Testis (tissue), 3 donors: ENCODE results near the gene JADE3. TPM values are rescaled to one million over a fixed set of nuclear protein-coding genes. Genes with fewer than 3 reads are reported as not detected.
"Not testable (repeated sequence)": the region's sequence is repeated elsewhere in the genome, so short reads cannot be mapped to it uniquely, and the experiment has no call there.

Source experiments
- DNase-seq: peaks from one replicate; pipeline ENCODE4 v3.0.0-alpha.2; 2019
- H3K27ac ChIP-seq, 2 donors: fragments of 200-600 bp; sonication (generic); one replicate each; pipeline ENCODE4 v1.5.1; 2019
- H3K27me3 ChIP-seq: fragments of 200-600 bp; sonication (generic); one replicate; pipeline ENCODE4 v1.5.1; 2019
- H3K36me3 ChIP-seq: fragments of 200-600 bp; sonication (generic); one replicate; pipeline ENCODE4 v1.5.1; 2017; ENCODE audit warnings: low read depth; ENCODE audit errors: missing control alignments
- H3K4me1 ChIP-seq: fragments of 200-600 bp; sonication (generic); one replicate; pipeline ENCODE4 v1.5.1; 2019
- H3K4me3 ChIP-seq, 2 donors: fragments of 200-600 bp; sonication (generic); one replicate each; pipeline ENCODE4 v1.5.1; 2017 to 2019
- H3K9me3 ChIP-seq: fragments of 200-600 bp; sonication (generic); one replicate; pipeline ENCODE4 v1.5.1; 2017
- POLR2A ChIP-seq: fragments of 450-650 bp; IDR thresholded peaks from one replicate; pipeline ENCODE4 v1.6.1; 2017; ENCODE audit warnings: antibody characterized with exemption, mild to moderate bottlenecking, moderate library complexity
- WGBS, 2 donors: methylation state at CpG; one replicate each; pipeline ENCODE4 v1.1.5; 2018; 5-methylcytosine and 5-hydroxymethylcytosine counted together
- intact Hi-C: fragments of 100-400 bp; cut with DNase I; formaldehyde crosslinking; loops from one replicate; pipeline ENCODE4 v1.15.1; 2023; ENCODE audit warnings: low total_unique reads
- polyA plus RNA-seq: library from polyadenylated mRNA; stranded (reverse); fragments of 350-450 nt; fragmentation: Illumina TruSeq; extraction: RNeasy Lipid Tissue Mini Kit (QIAGEN cat#74804); gene quantifications from one replicate; pipeline ENCODE4 v1.2.3, GENCODE V29; 2014; ENCODE audit warnings: low read depth, low replicate concordance; ENCODE audit not compliant: insufficient read depth
- total RNA-seq, 2 donors: library from RNA; depleted of rRNA; stranded (reverse); fragments of >200 nt; gene quantifications; one replicate each; pipeline ENCODE4 v1.2.3, GENCODE V29; 2016
- TF ChIP-seq, protein P1 (sequence below), 3 experiments: fragments of 450-650 bp in 2 of 3; fragments of 200-600 bp in 1 of 3; sonication (generic) in 1 of 3; IDR thresholded peaks; one replicate each; pipeline ENCODE4 v1.5.1; 2016 to 2019; ENCODE audit warnings: antibody characterized with exemption in 3 of 3, mild to moderate bottlenecking in 2 of 3, moderate library complexity in 1 of 3

JADE3 gene
- total and polyA plus RNA-seq, 3 donors from 2014 or later: 22.9 to 33.1 (median 23.0) TPM

GRCh38 chrX:46961574-46962283 is 49.5 kb downstream of the JADE3 start:
- H3K36me3 ChIP-seq: no peaks in the 10 kb centered on the region
- no peak overlapping the region for H3K4me3 ChIP-seq
- H3K4me1 ChIP-seq: no peaks in the 10 kb centered on the region
- H3K27me3 ChIP-seq: no peaks in the 10 kb centered on the region
- intact Hi-C loops: no loop called here
- no peak overlapping the region for H3K27ac ChIP-seq
- 75 to 84% methylated on average over 5 to 7 of the region's 7 CpGs for WGBS, 2 donors
- no peak for DNase-seq
- H3K9me3 ChIP-seq: no peaks in the 10 kb centered on the region
- TF ChIP-seq POLR2A: no peak
- TF ChIP-seq, protein P1, sequence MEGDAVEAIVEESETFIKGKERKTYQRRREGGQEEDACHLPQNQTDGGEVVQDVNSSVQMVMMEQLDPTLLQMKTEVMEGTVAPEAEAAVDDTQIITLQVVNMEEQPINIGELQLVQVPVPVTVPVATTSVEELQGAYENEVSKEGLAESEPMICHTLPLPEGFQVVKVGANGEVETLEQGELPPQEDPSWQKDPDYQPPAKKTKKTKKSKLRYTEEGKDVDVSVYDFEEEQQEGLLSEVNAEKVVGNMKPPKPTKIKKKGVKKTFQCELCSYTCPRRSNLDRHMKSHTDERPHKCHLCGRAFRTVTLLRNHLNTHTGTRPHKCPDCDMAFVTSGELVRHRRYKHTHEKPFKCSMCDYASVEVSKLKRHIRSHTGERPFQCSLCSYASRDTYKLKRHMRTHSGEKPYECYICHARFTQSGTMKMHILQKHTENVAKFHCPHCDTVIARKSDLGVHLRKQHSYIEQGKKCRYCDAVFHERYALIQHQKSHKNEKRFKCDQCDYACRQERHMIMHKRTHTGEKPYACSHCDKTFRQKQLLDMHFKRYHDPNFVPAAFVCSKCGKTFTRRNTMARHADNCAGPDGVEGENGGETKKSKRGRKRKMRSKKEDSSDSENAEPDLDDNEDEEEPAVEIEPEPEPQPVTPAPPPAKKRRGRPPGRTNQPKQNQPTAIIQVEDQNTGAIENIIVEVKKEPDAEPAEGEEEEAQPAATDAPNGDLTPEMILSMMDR (IDR thresholded peaks at IDR 0.05): no peak

- Histone ChIP-seq H3K9me3 (no peaks in the 10 kb centered on the region), H3K36me3 (no peaks in the 10 kb centered on the region), H3K27me3 (no peaks in the 10 kb centered on the region), H3K4me1 (no peaks in the 10 kb centered on the region), H3K27ac (no peak overlapping the region), H3K4me3 (no peak overlapping the region)
- WGBS, 2 donors: 71 to 79% methylated on average over 1 of the region's 1 CpG
- intact Hi-C loops: no loop called here
- DNase-seq: no peak
- TF ChIP-seq, protein P1 (IDR thresholded peaks at IDR 0.05): no peak
- TF ChIP-seq POLR2A: no peak
These were observed 53.0 kb downstream of the JADE3 start for GRCh38 chrX:46965125-46965758.

- intact Hi-C loops: no loop called here
- no peaks in the 10 kb centered on the region for H3K4me1 ChIP-seq
- TF ChIP-seq, protein P1 (IDR thresholded peaks at IDR 0.05): no peak
- TF ChIP-seq POLR2A: no peak
- H3K27me3 ChIP-seq: no peaks in the 10 kb centered on the region
- no peak overlapping the region for H3K4me3 ChIP-seq
- 78 to 81% methylated on average over 4 of the region's 4 CpGs for WGBS, 2 donors
- H3K9me3 ChIP-seq: no peaks in the 10 kb centered on the region
- H3K27ac ChIP-seq: no peak overlapping the region
- no peak for DNase-seq
- no peaks in the 10 kb centered on the region for H3K36me3 ChIP-seq
These were observed 55.3 kb downstream of the JADE3 start for GRCh38 chrX:46967547-46967946.

- H3K4me1 ChIP-seq, H3K9me3 ChIP-seq, H3K4me3 ChIP-seq, H3K36me3 ChIP-seq, H3K27me3 ChIP-seq, DNase-seq, H3K27ac ChIP-seq, intact Hi-C loops: not testable (repeated sequence)
- WGBS, 2 donors: 97 to 100% methylated on average over 1 to 4 of the region's 4 CpGs
These were observed 64.8 kb downstream of the JADE3 start for GRCh38 chrX:46977046-46977445.

GRCh38 chrX:46978341-46979291 is 66.4 kb downstream of the JADE3 start:
- Histone ChIP-seq H3K27me3 (no peaks in the 10 kb centered on the region), H3K4me3 (no peak overlapping the region), H3K36me3 (no peaks in the 10 kb centered on the region), H3K27ac (no peak overlapping the region), H3K9me3 (no peaks in the 10 kb centered on the region), H3K4me1 (no peaks in the 10 kb centered on the region)
- intact Hi-C loops: no loop called here
- TF ChIP-seq, protein P1 (IDR thresholded peaks at IDR 0.05): peak in 2 of 3 experiments; percentile 39 to 42
- no peak for TF ChIP-seq POLR2A
- 74 to 78% methylated on average over 5 to 8 of the region's 8 CpGs for WGBS, 2 donors
- DNase-seq: peak; percentile 79
